ENCODE measurements around the gene TMEM250. TPM values are rescaled to one million over a fixed set of nuclear protein-coding genes. Genes with fewer than 3 reads are reported as not detected.
A peak's percentile ranks its signal among the peaks of the same experiment; 100 is the strongest.

The TMEM250 gene
- total RNA-seq, 1 experiment from 2014 or later: 43.2 TPM

DNA sequence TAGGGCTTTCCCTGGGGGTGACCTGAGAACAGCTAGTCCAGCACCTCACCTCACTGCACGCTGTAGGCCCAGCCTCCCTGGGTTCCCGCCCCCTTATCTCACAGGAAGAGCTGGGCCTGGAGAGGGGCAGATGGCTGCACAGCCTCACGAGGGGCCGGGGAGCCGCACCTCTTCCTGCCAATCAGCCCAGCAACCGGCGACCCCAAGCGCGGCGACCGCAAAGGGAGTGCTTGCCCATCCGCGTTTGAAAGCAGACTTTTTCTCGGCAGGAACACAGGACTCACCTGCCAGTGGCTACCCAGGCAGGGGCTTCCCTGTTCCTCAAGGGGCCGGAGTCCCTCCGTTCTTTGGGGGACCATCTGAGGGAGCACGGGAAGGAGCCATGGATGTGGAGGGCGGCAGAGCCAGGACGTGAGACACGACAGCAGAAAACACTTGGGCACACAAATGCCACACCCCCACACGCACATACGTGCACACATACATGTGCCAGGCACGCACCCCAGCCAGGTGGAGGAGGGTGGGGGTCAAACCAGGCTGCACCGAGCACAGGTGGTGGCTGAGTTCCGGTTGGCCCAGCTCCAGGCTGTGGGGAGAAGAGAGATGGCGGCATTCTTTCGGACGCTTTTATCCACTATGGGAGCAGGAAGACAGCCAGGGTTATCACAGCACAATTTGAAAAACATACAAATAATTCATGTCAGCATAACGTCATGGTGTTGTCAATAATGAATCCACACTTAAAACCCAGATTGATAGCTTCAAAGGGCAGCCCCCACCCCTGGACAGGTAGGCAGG, 11.3 kb downstream of the TMEM250 start:
- BruUV-seq (replicated peaks): no TSS peak
- POLR2A ChIA-PET: interaction anchor here (1.1 to 3.2 kb wide), 3 partner anchors 12 to 54 kb away, joined by 4 to 65 read pairs (median 4); partner anchors contain the start of gene NACC2

DNA sequence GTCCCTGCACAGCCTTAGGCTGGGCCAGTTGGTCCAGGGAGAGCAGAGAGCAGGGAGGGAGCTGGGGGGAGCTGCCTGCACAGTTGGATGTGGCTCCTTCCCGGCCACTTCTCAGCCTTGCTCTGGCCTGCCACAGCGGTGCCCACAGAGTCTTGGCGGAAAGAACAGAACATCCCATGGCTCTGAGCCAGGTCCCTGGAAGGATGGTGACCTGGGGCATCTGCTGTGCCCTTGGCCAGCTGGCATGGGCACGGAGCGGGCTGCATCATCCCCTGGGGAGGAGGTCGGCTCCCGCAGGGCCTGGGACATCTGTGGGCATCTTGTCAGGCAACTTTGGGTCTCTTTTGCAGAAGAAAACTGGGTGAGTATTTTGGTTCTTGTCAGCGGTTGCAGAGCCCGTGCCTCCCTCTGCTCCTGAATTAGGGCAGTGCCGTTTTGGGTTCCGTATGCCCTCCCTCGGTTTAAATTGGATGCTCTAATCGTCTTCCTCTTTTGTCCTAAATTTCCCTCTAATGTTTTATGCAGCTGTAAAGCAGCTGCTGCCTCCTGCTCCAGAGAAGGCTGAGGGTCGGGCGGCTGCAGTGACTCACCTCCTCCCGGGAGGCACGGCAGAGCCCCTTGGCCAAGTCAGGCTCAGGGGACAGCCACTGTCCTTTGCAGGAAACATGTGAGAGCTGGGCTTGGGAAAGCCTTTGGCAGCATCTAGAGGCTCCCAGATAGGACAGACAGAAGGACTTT, 13.1 kb downstream of the TMEM250 start:
- Mint-ChIP-seq H3K9me3 (ENCODE audit: unreplicated experiment) (no peaks in the 10 kb centered on the region), H3K4me1 (ENCODE audit: insufficient read depth, unreplicated experiment) (peaks cover 20% of the 10 kb centered on the region), H3K27ac (ENCODE audit: low read depth, unreplicated experiment) (peak overlapping the region; percentile 37), H3K4me3 (ENCODE audit: unreplicated experiment) (peak overlapping the region; percentile 21), H3K36me3 (ENCODE audit: insufficient read depth, unreplicated experiment) (peaks cover 4% of the 10 kb centered on the region), H3K27me3 (ENCODE audit: insufficient read depth, unreplicated experiment) (no peaks in the 10 kb centered on the region)
- POLR2A ChIA-PET: interaction anchor here (0.6 to 2.6 kb wide), 6 partner anchors 9 to 690 kb away, joined by 3 to 11 read pairs (median 4); partner anchors contain the start of gene NACC2
- CTCF ChIA-PET: interaction anchor here (1.1 to 1.6 kb wide), 5 partner anchors 10 to 138 kb away, joined by 3 to 6 read pairs (median 5); no protein-coding TSS in a partner anchor
- peak; percentile 34 for DNase-seq (ENCODE audit: unreplicated experiment)
- BruUV-seq (replicated peaks): no TSS peak
- intact Hi-C loops (cut with micrococcal nuclease): no loop called here
- TF ChIP-seq, protein P1, sequence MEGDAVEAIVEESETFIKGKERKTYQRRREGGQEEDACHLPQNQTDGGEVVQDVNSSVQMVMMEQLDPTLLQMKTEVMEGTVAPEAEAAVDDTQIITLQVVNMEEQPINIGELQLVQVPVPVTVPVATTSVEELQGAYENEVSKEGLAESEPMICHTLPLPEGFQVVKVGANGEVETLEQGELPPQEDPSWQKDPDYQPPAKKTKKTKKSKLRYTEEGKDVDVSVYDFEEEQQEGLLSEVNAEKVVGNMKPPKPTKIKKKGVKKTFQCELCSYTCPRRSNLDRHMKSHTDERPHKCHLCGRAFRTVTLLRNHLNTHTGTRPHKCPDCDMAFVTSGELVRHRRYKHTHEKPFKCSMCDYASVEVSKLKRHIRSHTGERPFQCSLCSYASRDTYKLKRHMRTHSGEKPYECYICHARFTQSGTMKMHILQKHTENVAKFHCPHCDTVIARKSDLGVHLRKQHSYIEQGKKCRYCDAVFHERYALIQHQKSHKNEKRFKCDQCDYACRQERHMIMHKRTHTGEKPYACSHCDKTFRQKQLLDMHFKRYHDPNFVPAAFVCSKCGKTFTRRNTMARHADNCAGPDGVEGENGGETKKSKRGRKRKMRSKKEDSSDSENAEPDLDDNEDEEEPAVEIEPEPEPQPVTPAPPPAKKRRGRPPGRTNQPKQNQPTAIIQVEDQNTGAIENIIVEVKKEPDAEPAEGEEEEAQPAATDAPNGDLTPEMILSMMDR (IDR thresholded peaks at IDR 0.05; ENCODE audit: unreplicated experiment): no peak

More for the DNA sequence above, 11.3 kb downstream of the TMEM250 start:
- H3K36me3 Mint-ChIP-seq (ENCODE audit: insufficient read depth, unreplicated experiment): peaks cover 2% of the 10 kb centered on the region
- DNase-seq (ENCODE audit: unreplicated experiment): no peak
- H3K4me1 Mint-ChIP-seq (ENCODE audit: insufficient read depth, unreplicated experiment): peaks cover 23% of the 10 kb centered on the region
- no peak overlapping the region for H3K27ac Mint-ChIP-seq (ENCODE audit: low read depth, unreplicated experiment)
- TF ChIP-seq, protein P1 (IDR thresholded peaks at IDR 0.05; ENCODE audit: unreplicated experiment): no peak
- CTCF ChIA-PET: interaction anchor here (0.6 to 1.2 kb wide), 2 partner anchors 12 to 64 kb away, joined by 3 read pairs; no protein-coding TSS in a partner anchor
- intact Hi-C loops (cut with micrococcal nuclease): no loop called here
- no peaks in the 10 kb centered on the region for H3K27me3 Mint-ChIP-seq (ENCODE audit: insufficient read depth, unreplicated experiment)
- H3K4me3 Mint-ChIP-seq (ENCODE audit: unreplicated experiment): no peak overlapping the region
- no peaks in the 10 kb centered on the region for H3K9me3 Mint-ChIP-seq (ENCODE audit: unreplicated experiment)

DNA sequence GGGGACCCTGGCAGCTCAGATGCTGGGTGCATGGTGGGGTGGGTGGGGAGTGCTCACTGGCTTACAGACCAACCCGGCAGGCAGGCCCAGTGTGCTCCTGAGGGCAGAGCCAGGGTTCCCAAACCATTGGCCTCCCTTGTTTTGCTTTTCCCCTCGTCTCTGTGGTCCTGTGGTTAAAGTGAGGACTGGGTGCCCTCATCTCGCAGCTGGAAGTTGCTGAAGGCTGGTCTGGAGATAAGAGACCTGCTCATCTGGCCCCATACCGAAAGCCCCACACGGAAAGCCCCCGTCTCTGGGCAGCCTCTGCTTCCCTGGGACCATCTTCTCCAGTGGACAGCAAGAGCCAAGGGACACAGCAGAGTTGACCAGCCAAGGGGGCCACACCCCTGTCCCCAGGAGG, 13.8 kb downstream of the TMEM250 start:
- Mint-ChIP-seq H3K4me1 (ENCODE audit: insufficient read depth, unreplicated experiment) (peaks cover 20% of the 10 kb centered on the region), H3K36me3 (ENCODE audit: insufficient read depth, unreplicated experiment) (peaks cover 4% of the 10 kb centered on the region), H3K4me3 (ENCODE audit: unreplicated experiment) (peak overlapping the region; percentile 21), H3K27ac (ENCODE audit: low read depth, unreplicated experiment) (no peak overlapping the region), H3K27me3 (ENCODE audit: insufficient read depth, unreplicated experiment) (no peaks in the 10 kb centered on the region), H3K9me3 (ENCODE audit: unreplicated experiment) (no peaks in the 10 kb centered on the region)
- CTCF ChIA-PET: interaction anchor here (1.1 to 1.6 kb wide), 2 partner anchors 9 to 137 kb away, joined by 5 to 6 read pairs; no protein-coding TSS in a partner anchor
- no peak for DNase-seq (ENCODE audit: unreplicated experiment)
- BruUV-seq (replicated peaks): no TSS peak
- intact Hi-C loops (cut with micrococcal nuclease): no loop called here
- POLR2A ChIA-PET: interaction anchor here (1.0 to 2.6 kb wide), 4 partner anchors 9 to 691 kb away, joined by 3 to 11 read pairs (median 4); partner anchors contain the start of gene NACC2
- TF ChIP-seq, protein P1 (IDR thresholded peaks at IDR 0.05; ENCODE audit: unreplicated experiment): no peak

DNA sequence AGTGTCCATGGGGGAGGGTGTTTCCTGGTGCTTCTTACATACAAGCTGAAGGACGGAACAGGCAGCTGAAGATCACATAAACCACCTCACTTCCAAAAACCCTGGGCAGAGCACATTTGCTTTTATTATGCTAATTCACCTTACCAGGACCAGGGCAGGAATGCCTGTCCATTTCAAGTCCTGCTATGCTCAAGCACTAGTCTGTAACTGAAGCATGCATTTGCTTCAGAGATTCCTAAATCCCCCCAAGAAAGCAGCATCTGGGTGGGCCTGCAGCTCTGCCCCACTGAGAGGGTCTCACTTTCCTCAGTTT, 14.2 kb downstream of the TMEM250 start:
- DNase-seq (ENCODE audit: unreplicated experiment): no peak
- Mint-ChIP-seq H3K36me3 (ENCODE audit: insufficient read depth, unreplicated experiment) (peaks cover 4% of the 10 kb centered on the region), H3K4me3 (ENCODE audit: unreplicated experiment) (no peak overlapping the region), H3K9me3 (ENCODE audit: unreplicated experiment) (no peaks in the 10 kb centered on the region), H3K27me3 (ENCODE audit: insufficient read depth, unreplicated experiment) (no peaks in the 10 kb centered on the region), H3K27ac (ENCODE audit: low read depth, unreplicated experiment) (no peak overlapping the region), H3K4me1 (ENCODE audit: insufficient read depth, unreplicated experiment) (peaks cover 20% of the 10 kb centered on the region)
- no TSS peak for BruUV-seq (replicated peaks)
- ChIA-PET CTCF (interaction anchor here (1.6 kb wide), 1 partner anchor 9 kb away, joined by 6 read pairs; no protein-coding TSS in a partner anchor), POLR2A (interaction anchor here (2.6 kb wide), 1 partner anchor 8 kb away, joined by 11 read pairs; the partner anchor contains the start of gene NACC2)
- TF ChIP-seq, protein P1 (IDR thresholded peaks at IDR 0.05; ENCODE audit: unreplicated experiment): no peak
- intact Hi-C loops (cut with micrococcal nuclease): no loop called here

Data from MCF 10A (cell line).